Measurements from ENCODE around the gene SPRED2.

Gene SPRED2

GRCh38 chr2:65267008-65267407 is 165.4 kb downstream of the SPRED2 start:
- DNase-seq, result no peak

DNA sequence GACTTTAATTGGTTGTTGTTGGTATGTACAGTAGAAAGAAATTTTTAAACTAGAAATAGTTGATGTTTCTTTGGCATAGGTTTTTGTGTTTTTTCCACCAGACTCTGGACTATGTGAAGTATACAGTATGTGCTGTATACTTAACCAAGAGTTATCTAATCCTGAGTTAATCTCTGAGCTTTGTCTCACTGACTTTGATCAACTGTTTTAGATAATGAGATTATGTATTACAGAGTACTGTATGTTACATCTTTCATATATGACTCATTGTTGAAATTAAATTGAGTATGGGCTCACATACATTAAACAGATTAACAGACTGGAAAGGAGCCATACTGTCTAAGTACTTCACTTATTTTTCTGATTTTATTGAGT is 166.7 kb downstream of the SPRED2 start:
- peak; percentile 77 for DNase-seq

GRCh38 chr2:65264821-65265670 is 167.4 kb downstream of the SPRED2 start:
- DNase-seq, result peak; percentile 79

GRCh38 chr2:65263986-65264385 is 168.4 kb downstream of the SPRED2 start:
- no peak for DNase-seq

DNA sequence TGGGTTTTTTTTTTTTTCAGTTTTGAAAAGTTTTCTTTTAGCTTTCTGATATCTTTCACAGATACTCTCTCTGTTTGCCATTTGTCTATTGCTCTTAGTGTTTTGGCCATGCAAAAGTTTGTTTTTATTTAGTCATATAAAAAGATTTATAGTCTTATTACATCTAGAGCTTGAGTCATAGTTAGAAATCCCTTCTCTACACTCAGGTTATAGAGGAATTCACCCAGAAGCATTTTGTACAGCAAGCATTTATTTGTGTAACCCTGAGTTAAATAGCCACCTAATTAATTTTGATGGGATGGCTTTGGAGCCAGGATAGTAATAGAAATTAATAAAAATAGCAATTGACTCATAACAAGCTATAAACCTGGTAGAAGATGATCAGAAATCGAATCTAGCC is 169.1 kb downstream of the SPRED2 start:
- no peak for DNase-seq

GRCh38 chr2:65261676-65262075 is 170.7 kb downstream of the SPRED2 start:
- no peak for DNase-seq
